DOHH2 (cell line): ENCODE measurements around the gene TMCC1.

Experiments
- EZH2phosphoT487 ChIP-seq: fragments of 200-600 bp; sonication (generic); IDR thresholded peaks from 2 replicates; pipeline ENCODE4 v1.6.1; 2017; ENCODE audit warnings: borderline replicate concordance, mild to moderate bottlenecking, antibody characterized with exemption, low read length, moderate library complexity, mixed read lengths
- TF ChIP-seq, protein P1 (sequence below): fragments of 200-600 bp; sonication (generic); IDR thresholded peaks from one replicate; pipeline ENCODE4 v1.5.1; 2014; ENCODE audit warnings: antibody characterized with exemption, mild to moderate bottlenecking, low read depth, low read length; ENCODE audit not compliant: poor library complexity, severe bottlenecking

DNA sequence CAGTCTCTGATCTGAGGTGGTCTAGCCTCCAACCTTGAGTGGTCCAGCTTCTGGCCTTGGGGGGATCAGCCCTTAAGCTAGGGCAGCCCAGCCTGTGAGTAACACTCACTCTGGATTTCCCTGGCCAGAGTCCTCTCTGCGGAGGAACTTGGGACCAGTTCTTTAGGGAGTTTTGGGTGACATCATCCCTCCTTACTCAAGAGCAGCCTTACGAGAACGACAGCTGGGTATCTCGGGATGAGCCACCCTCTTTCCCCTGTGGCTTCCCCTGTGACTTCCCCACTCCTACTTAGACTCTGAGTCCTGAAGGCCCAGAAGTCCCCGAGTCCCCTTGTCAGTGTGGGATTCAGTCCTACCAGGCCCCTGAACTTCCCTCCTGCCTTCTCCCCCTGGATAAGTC lies 276.8 kb downstream of the TMCC1 start:
- TF ChIP-seq, protein P1, sequence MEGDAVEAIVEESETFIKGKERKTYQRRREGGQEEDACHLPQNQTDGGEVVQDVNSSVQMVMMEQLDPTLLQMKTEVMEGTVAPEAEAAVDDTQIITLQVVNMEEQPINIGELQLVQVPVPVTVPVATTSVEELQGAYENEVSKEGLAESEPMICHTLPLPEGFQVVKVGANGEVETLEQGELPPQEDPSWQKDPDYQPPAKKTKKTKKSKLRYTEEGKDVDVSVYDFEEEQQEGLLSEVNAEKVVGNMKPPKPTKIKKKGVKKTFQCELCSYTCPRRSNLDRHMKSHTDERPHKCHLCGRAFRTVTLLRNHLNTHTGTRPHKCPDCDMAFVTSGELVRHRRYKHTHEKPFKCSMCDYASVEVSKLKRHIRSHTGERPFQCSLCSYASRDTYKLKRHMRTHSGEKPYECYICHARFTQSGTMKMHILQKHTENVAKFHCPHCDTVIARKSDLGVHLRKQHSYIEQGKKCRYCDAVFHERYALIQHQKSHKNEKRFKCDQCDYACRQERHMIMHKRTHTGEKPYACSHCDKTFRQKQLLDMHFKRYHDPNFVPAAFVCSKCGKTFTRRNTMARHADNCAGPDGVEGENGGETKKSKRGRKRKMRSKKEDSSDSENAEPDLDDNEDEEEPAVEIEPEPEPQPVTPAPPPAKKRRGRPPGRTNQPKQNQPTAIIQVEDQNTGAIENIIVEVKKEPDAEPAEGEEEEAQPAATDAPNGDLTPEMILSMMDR, result no peak
- no peak for TF ChIP-seq EZH2phosphoT487
